HG02852 (cell line): Measurements from ENCODE around the gene B3GALT4.
A peak's percentile ranks its signal among the peaks of the same experiment; 100 is the strongest.

Source experiments
- ATAC-seq: cut with Tn5 transposase; IDR thresholded peaks from one replicate; pipeline ENCODE4 v1.9.1; 2021; ENCODE audit warnings: mild to moderate bottlenecking, moderate library complexity; ENCODE audit not compliant: unreplicated experiment

Gene B3GALT4

GRCh38 chr6:33313709-33314514, 37.0 kb downstream of the B3GALT4 start, which contains the start of gene TAPBP:
Gene TAPBP (minus strand): TSS chr6:33314078. CDS start chr6:33314041, 37 bp downstream.
- ATAC-seq, result peak; percentile 37

- no peak for ATAC-seq
Observed at GRCh38 chr6:33314515-33314942, 37.6 kb downstream of the B3GALT4 start.

DNA sequence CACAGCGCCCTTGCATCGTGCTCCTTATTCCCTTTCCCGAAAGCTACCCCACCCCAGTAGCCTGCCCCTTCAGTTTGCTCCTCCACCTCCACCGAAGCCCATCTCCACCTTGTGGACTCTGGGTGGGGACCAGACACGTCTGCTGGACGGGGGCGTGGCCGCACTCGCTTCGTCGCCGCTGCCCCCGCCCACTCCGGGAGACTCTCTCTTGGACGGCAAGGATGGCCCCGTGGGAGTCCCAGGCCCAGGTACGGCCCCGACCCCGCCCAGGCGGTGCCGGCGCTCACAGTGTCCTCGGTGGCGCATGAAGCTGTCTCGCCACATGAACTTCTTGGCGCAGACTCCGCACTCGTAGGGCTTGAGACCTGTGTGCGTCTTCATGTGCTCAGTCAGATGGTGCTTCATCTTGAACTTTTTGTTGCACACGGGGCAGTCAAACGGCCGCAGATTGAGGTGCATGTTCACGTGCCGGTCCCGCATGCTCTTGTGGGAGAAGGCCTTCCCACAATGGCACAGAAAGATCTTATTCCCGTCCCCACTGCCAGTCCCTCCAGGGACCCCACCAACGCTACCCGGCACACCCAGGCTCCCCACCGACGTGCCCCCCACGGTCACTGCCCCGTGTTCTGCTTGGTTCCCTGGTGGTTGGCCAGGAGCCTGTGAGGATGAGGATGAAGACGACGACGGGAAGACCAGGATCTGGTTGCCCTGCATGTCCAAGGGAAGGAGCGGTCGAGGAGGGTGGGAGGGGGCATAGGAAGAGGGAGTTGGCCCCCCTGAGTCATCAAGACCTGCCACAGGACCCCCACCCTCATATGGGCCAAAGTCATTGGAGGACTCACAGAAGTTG, 38.2 kb downstream of the B3GALT4 start:
- no peak for ATAC-seq

- no peak for ATAC-seq
Observed at GRCh38 chr6:33315793-33316602, 39.1 kb downstream of the B3GALT4 start.

- no peak for ATAC-seq
Observed at GRCh38 chr6:33316603-33317418, 39.9 kb downstream of the B3GALT4 start.

DNA sequence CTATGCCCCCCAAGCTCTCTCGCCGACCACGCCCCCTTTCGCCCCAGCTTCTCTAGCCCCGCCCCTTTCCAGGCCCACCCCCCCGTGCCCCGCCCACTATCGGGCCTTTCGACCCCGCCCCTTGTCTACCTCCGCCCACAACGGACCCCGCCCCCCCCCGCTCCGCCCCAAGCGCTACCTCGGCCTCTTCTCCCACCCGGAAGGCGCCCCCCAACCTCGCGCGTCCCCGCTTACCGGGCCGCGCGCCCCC, 40.4 kb downstream of the B3GALT4 start:
- ATAC-seq, result no peak

DNA sequence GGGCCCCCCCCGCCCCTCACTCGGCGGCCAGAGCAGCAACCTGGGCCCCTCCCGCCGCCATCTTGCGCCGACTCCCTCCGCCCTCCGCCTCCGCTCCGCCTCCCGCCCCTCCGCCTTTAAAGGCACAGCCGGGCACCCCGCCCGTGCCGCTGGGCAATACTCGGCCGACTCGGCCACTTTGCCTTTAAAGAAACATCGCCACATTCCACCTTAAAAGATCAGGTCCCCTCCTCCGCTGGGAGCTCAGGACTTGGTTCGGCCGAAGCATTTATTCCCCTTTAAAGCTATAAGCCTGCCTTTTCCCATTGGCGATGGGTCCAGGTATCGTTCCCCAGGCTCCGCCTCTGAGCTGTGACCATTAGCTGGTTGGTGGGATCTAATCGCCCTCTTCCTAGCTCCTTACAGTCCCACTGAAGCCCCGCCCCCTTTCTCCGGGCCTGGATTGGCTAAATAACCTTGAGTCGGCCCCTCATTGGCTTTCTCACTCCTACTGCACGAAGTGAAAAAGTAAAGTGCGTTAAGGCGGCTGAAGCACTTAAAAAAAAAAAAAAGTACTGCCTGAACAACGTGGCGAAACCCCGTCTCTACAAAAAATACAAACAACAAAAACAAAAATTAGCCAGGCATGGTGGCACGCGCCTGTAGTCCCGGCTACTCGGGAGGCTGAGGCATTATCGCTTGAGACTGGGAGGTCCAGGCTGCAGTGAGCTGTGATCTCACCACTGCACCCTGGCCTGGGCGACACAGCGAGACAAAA, 40.9 kb downstream of the B3GALT4 start, which contains the start of gene ZBTB22:
Gene ZBTB22, minus strand, starts transcription at position 76 of the 757 bp plus-strand sequence. CDS start 828 bp downstream, outside the sequence.
- ATAC-seq, result peak; percentile 36

DNA sequence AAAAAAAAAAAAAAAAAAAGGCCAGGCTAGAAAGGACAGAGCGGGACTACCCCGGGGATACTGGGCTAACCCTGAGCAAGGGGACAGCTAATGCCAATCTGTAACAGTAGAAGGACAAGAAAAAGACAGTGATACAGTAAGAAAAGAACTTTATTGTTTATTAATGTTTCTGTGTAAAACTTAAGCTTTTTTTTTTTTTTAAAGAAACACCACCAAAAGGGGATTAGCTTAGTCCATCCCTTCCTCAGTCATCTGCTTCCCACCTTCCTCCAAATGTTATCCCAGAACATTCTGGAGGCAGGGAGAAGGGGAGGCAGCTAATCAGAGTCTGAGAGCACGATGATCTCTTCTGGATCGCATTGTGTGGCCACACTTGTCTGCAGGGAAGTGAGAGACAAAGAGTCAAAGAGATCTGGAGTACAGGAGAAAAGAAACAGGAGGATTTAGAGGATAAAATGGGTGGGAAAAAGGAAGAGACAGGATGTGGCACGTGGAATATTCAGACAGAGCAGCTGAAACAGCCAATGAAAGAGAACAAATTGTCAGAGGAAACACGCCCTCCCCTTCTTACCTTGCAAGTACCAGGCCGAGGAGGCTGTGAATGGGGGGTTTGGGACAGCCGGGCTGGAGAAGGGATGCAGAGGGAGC, 41.6 kb downstream of the B3GALT4 start:
- ATAC-seq, result no peak

- no peak for ATAC-seq
Observed at GRCh38 chr6:33319939-33320314, 43.0 kb downstream of the B3GALT4 start.

DNA sequence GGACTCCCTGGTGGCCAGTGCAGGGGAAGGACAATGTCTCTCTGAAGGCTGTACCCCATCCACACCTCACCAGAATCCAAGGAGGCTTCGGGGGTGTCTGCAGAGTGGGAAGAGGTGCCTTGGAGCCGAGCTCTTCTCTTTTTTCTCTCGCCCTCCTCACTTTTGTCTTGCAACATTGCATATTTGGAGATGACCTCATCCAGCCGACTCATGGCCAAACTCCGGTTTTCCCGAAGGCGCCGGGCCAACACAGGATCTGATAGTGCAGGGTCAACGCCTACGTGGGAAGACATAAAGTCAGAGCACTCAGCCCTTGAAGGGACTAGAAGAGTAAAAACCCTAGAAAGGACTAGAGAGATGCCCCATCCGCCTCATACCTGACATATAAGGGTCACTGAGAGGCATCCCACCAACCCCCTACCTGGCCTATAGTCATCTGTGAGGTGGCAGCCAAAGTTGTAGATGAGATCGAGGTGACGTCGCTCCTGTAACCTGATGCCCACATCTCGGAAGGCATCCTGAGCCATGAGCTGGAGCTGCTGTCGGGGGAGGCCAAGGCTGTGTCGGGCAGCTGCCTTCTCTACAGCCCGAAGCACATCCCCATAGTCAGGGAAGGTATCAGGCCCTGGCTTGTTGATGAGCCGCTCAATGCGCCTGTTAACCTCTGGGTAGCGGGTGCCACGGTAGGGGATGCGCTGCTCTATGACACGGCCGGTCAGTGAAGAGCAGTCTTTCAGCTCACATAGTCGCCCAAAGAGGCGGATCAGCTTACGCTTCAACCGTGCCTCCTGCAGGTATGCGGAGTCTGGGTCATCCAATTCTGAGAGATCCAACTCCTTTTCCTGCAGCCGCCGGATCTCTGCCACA, 43.6 kb downstream of the B3GALT4 start:
- no peak for ATAC-seq

- no peak for ATAC-seq
Observed at GRCh38 chr6:33321227-33321626, 44.3 kb downstream of the B3GALT4 start.

DNA sequence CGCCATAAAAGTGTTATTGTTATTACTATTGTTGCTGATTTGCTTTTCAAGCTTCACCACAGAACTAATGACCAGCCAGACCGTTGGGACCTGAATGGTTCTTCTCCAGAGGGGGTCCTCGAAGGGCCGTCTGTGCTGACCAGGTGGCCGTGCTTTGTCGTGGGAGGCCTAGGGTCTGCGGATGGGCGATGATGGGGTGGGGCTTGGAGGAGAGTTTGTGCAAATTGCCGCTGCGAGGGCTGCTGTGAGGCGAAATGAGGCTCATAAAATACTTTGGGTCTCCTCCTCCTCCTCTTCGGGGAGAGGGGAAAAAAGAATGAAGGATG, 46.7 kb downstream of the B3GALT4 start:
- peak; percentile 7 for ATAC-seq

DNA sequence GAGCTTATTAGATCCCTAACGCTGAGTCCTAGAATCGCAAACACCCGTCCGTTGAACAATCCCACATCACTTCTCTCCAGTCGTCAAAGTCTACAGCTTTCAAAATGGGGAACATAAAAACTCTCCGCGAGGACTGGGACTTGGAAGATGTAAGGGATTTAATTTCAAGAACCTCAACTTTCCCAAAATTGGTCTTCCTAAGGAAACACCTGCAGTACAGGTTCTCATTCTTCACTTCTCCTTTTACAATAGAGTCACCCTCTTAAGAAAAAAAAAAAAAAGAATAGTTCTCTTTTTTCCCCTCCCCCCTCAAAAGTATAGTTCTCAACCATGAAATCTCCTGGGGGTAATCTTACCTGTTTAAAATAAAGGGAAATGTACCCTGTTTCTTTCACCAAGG, 47.2 kb downstream of the B3GALT4 start:
- no peak for ATAC-seq
